H9 (cell line): ENCODE measurements around the gene CACNB2. TPM values are rescaled to one million over a fixed set of nuclear protein-coding genes. Genes with fewer than 3 reads are reported as not detected.

Experiments
- DNase-seq: peaks from one replicate; pipeline ENCODE4 v3.0.0-alpha.2; 2017
- H2AFZ ChIP-seq: one replicate; pipeline ENCODE4 v1.6.1; 2013; ENCODE audit warnings: mild to moderate bottlenecking, low read length, control low read depth, moderate library complexity
- H2AK5ac ChIP-seq: 2 replicates; pipeline ENCODE4 v1.6.1; 2013; ENCODE audit warnings: low read length, control low read depth, mixed read lengths; ENCODE audit not compliant: insufficient read length
- H2BK120ac ChIP-seq: one replicate; pipeline ENCODE4 v1.6.1; 2013; ENCODE audit warnings: low read depth, mild to moderate bottlenecking, low read length, control low read depth, inconsistent platforms; ENCODE audit not compliant: poor library complexity, severe bottlenecking
- H2BK12ac ChIP-seq: 2 replicates; pipeline ENCODE4 v1.6.1; 2013; ENCODE audit warnings: low read length, control low read depth, mixed read lengths, low read depth; ENCODE audit not compliant: insufficient read length
- H2BK15ac ChIP-seq: 2 replicates; pipeline ENCODE4 v1.6.1; 2013; ENCODE audit warnings: low read depth, low read length, control low read depth
- H2BK20ac ChIP-seq: one replicate; pipeline ENCODE4 v1.6.1; 2013; ENCODE audit warnings: low read depth, mild to moderate bottlenecking, low read length, control low read depth, inconsistent platforms; ENCODE audit not compliant: poor library complexity, severe bottlenecking
- H2BK5ac ChIP-seq: 2 replicates; pipeline ENCODE4 v1.6.1; 2013; ENCODE audit warnings: low read length, control low read depth, mixed read lengths; ENCODE audit not compliant: insufficient read length
- H3K14ac ChIP-seq: 2 replicates; pipeline ENCODE4 v1.6.1; 2013; ENCODE audit warnings: low read length, control low read depth; ENCODE audit not compliant: insufficient read depth
- H3K18ac ChIP-seq: 2 replicates; pipeline ENCODE4 v1.6.1; 2013; ENCODE audit warnings: low read depth, mild to moderate bottlenecking, mixed read lengths, low read length, control low read depth; ENCODE audit not compliant: insufficient read length
- H3K23ac ChIP-seq: 2 replicates; pipeline ENCODE4 v1.6.1; 2013; ENCODE audit warnings: low read length, control low read depth, mixed read lengths, low read depth; ENCODE audit not compliant: insufficient read length
- H3K23me2 ChIP-seq: 2 replicates; pipeline ENCODE4 v1.6.1; 2013; ENCODE audit warnings: low read depth, mild to moderate bottlenecking, mixed read lengths, low read length, control low read depth; ENCODE audit not compliant: insufficient read length, poor library complexity, severe bottlenecking
- H3K27ac ChIP-seq: 2 replicates; pipeline ENCODE4 v1.5.1; 2013; ENCODE audit warnings: low read length, control low read depth, mixed read lengths, low read depth; ENCODE audit not compliant: insufficient read length
- H3K27me3 ChIP-seq: 2 replicates; pipeline ENCODE4 v1.6.1; 2013; ENCODE audit warnings: low read length, control low read depth, inconsistent platforms; ENCODE audit not compliant: insufficient read depth
- H3K4ac ChIP-seq: 2 replicates; pipeline ENCODE4 v1.6.1; 2013; ENCODE audit warnings: low read depth, mild to moderate bottlenecking, control low read depth, inconsistent platforms, low read length, moderate library complexity
- H3K4me1 ChIP-seq: 2 replicates; pipeline ENCODE4 v1.6.1; 2013; ENCODE audit warnings: low read length, control low read depth, inconsistent platforms; ENCODE audit not compliant: insufficient read depth
- H3K4me2 ChIP-seq: 2 replicates; pipeline ENCODE4 v1.6.1; 2013; ENCODE audit warnings: low read length, control low read depth, mixed read lengths; ENCODE audit not compliant: insufficient read length, insufficient read depth
- H3K56ac ChIP-seq: 2 replicates; pipeline ENCODE4 v1.6.1; 2013; ENCODE audit warnings: low read depth, mild to moderate bottlenecking, mixed read lengths, low read length, control low read depth; ENCODE audit not compliant: insufficient read length
- H3K79me1 ChIP-seq: 2 replicates; pipeline ENCODE4 v1.6.1; 2013; ENCODE audit warnings: low read depth, mild to moderate bottlenecking, moderate library complexity, low read length, control low read depth, inconsistent platforms; ENCODE audit not compliant: insufficient read depth, poor library complexity, severe bottlenecking
- H3K79me2 ChIP-seq: 2 replicates; pipeline ENCODE4 v1.6.1; 2013; ENCODE audit warnings: low read length, control low read depth, inconsistent platforms; ENCODE audit not compliant: insufficient read depth
- H3K9ac ChIP-seq: 2 replicates; pipeline ENCODE4 v1.6.1; 2013; ENCODE audit warnings: low read length, control low read depth, mixed read lengths; ENCODE audit not compliant: insufficient read length; ENCODE audit errors: extremely low read depth
- H3K9me3 ChIP-seq: one replicate; pipeline ENCODE4 v1.6.1; 2013; ENCODE audit warnings: low read depth, low read length, inconsistent platforms; ENCODE audit not compliant: control insufficient read depth
- H3T11ph ChIP-seq: one replicate; pipeline ENCODE4 v1.6.1; 2013; ENCODE audit warnings: mild to moderate bottlenecking, low read length, control low read depth, inconsistent platforms
- H4K20me1 ChIP-seq: one replicate; pipeline ENCODE4 v1.6.1; 2013; ENCODE audit not compliant: control insufficient read depth, insufficient read length, insufficient read depth
- H4K5ac ChIP-seq: 2 replicates; pipeline ENCODE4 v1.6.1; 2013; ENCODE audit warnings: low read depth, mild to moderate bottlenecking, mixed read lengths, low read length, control low read depth; ENCODE audit not compliant: insufficient read length
- H4K8ac ChIP-seq: replicated peaks from 2 replicates; pipeline ENCODE4 v1.6.1; 2013; ENCODE audit warnings: low read length, control low read depth, mixed read lengths, low read depth; ENCODE audit not compliant: insufficient read length
- H4K91ac ChIP-seq: 2 replicates; pipeline ENCODE4 v1.6.1; 2013; ENCODE audit warnings: low read depth, mild to moderate bottlenecking, moderate library complexity, mixed read lengths, low read length, control low read depth; ENCODE audit not compliant: insufficient read length
- H3K27ac Mint-ChIP-seq, 3 experiments: 2 replicates in 2 of 3; 3 replicates in 1 of 3; pipeline ENCODE4 v1.8.0; 2020 to 2021; ENCODE audit warnings: mixed read lengths in 3 of 3, mild to moderate bottlenecking in 1 of 3, moderate library complexity in 1 of 3
- H3K27me3 Mint-ChIP-seq: 2 replicates; pipeline ENCODE4 v1.8.0; 2021; ENCODE audit warnings: low read depth, mild to moderate bottlenecking, moderate library complexity, mixed read lengths
- H3K36me3 Mint-ChIP-seq, 3 experiments: 2 replicates in 2 of 3; 3 replicates in 1 of 3; pipeline ENCODE4 v1.8.0; 2020 to 2021; ENCODE audit warnings: low read depth in 3 of 3, mixed read lengths in 3 of 3; ENCODE audit not compliant: insufficient read depth in 1 of 3
- H3K4me1 Mint-ChIP-seq, 2 experiments: 2 replicates each; pipeline ENCODE4 v1.8.0; 2020; ENCODE audit warnings: mixed read lengths in 2 of 2
- H3K4me3 Mint-ChIP-seq, 2 experiments: 2 replicates in 1 of 2; 3 replicates in 1 of 2; pipeline ENCODE4 v1.8.0; 2020 to 2021; ENCODE audit warnings: mild to moderate bottlenecking in 2 of 2, mixed read lengths in 2 of 2, moderate library complexity in 1 of 2
- H3K9me3 Mint-ChIP-seq, 2 experiments: 2 replicates in 1 of 2; 3 replicates in 1 of 2; pipeline ENCODE4 v1.8.0; 2020; ENCODE audit warnings: mild to moderate bottlenecking in 2 of 2, mixed read lengths in 2 of 2, moderate library complexity in 1 of 2
- WGBS: extraction: QIAGEN DNeasy Blood & Tissue Kit; methylation state at CpG from one replicate; pipeline ENCODE4 v1.1.7; 2013; ENCODE audit warnings: missing lambda C conversion rate, low lambda C conversion rate, mixed read lengths; ENCODE audit not compliant: insufficient read length; ENCODE audit errors: extremely low coverage; 5-methylcytosine and 5-hydroxymethylcytosine counted together
- total RNA-seq: library from RNA; stranded (reverse); gene quantifications from 2 replicates; pipeline ENCODE4 v1.2.1, GENCODE V29; 2021
- TF ChIP-seq, protein P1 (sequence below): fragments of 200-600 bp; sonication (generic); conservative IDR thresholded peaks from 3 replicates; pipeline ENCODE4 v1.8.0; 2021; ENCODE audit warnings: antibody characterized with exemption, mild to moderate bottlenecking

The CACNB2 gene
- total RNA-seq, 1 experiment from 2014 or later = 2.6 TPM

- TF ChIP-seq, protein P1, sequence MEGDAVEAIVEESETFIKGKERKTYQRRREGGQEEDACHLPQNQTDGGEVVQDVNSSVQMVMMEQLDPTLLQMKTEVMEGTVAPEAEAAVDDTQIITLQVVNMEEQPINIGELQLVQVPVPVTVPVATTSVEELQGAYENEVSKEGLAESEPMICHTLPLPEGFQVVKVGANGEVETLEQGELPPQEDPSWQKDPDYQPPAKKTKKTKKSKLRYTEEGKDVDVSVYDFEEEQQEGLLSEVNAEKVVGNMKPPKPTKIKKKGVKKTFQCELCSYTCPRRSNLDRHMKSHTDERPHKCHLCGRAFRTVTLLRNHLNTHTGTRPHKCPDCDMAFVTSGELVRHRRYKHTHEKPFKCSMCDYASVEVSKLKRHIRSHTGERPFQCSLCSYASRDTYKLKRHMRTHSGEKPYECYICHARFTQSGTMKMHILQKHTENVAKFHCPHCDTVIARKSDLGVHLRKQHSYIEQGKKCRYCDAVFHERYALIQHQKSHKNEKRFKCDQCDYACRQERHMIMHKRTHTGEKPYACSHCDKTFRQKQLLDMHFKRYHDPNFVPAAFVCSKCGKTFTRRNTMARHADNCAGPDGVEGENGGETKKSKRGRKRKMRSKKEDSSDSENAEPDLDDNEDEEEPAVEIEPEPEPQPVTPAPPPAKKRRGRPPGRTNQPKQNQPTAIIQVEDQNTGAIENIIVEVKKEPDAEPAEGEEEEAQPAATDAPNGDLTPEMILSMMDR = no peak
- no peaks in the 10 kb centered on the region for H3K4me1 ChIP-seq
- no peaks in the 10 kb centered on the region for H3K9me3 ChIP-seq
- H3K14ac ChIP-seq = no peak overlapping the region
- no CpG with 5 or more reads among the region's 5 CpGs for WGBS
- no peak overlapping the region for H3K23ac ChIP-seq
- Mint-ChIP-seq H3K27me3 (no peaks in the 10 kb centered on the region), H3K4me1 (no peaks in the 10 kb centered on the region), H3K4me3 (no peak overlapping the region), H3K9me3 (peaks cover 3 to 9% of the 10 kb centered on the region in 2 experiments; a peak in 3 of 5 replicates), H3K27ac (no peak overlapping the region), H3K36me3 (peaks cover 0 to 10% (median 0%) of the 10 kb centered on the region in 3 experiments; a peak in 2 of 7 replicates)
- no peak overlapping the region for H3K4me2 ChIP-seq
- H3K79me2 ChIP-seq = no peaks in the 10 kb centered on the region
- no peak overlapping the region for H2BK12ac ChIP-seq
- H4K8ac ChIP-seq = no peak overlapping the region
- H4K20me1 ChIP-seq = no peaks in the 10 kb centered on the region
- no peaks in the 10 kb centered on the region for H3K23me2 ChIP-seq
- H2BK15ac ChIP-seq = no peak overlapping the region
- no peaks in the 10 kb centered on the region for H3K79me1 ChIP-seq
- H3K27ac ChIP-seq = no peak overlapping the region
- no peak overlapping the region for H2BK20ac ChIP-seq
- no peak overlapping the region for H2BK120ac ChIP-seq
- H3K56ac ChIP-seq = no peak overlapping the region
- H2AK5ac ChIP-seq = no peak overlapping the region
- no peak overlapping the region for H3K9ac ChIP-seq
- no peaks in the 10 kb centered on the region for H3K27me3 ChIP-seq
- H4K5ac ChIP-seq = no peak overlapping the region
- H2BK5ac ChIP-seq = no peak overlapping the region
- H3K4ac ChIP-seq = no peak overlapping the region
- no peak overlapping the region for H4K91ac ChIP-seq
- H3T11ph ChIP-seq = no peak overlapping the region
- no peak overlapping the region for H3K18ac ChIP-seq
- no peak for DNase-seq
- H2AFZ ChIP-seq = no peak overlapping the region
Measured at GRCh38 chr10:18376650-18377049, 236.4 kb downstream of the CACNB2 start.
